Neural cell (in vitro differentiated cells): ENCODE measurements around the gene KCNMB4. TPM values are rescaled to one million over a fixed set of nuclear protein-coding genes. Genes with fewer than 3 reads are reported as not detected.

Experiments used
- H2AFZ ChIP-seq: fragments of 200-600, 300-800 bp; sonication (generic), shearing (Covaris generic); 2 replicates; pipeline ENCODE4 v1.6.0; 2014; ENCODE audit warnings: low read depth, mild to moderate bottlenecking, antibody characterized with exemption, low read length, moderate library complexity
- H3F3A ChIP-seq: fragments of 200-600 bp; shearing (Covaris generic); 2 replicates; pipeline ENCODE4 v1.6.1; 2016; ENCODE audit warnings: mild to moderate bottlenecking, moderate library complexity, mixed read lengths, antibody characterized with exemption, low read length; ENCODE audit not compliant: insufficient read depth, poor library complexity, severe bottlenecking
- H3K27ac ChIP-seq: fragments of 200-600, 300-800 bp; sonication (generic), shearing (Covaris generic); 2 replicates; pipeline ENCODE4 v1.5.1; 2014; ENCODE audit warnings: mild to moderate bottlenecking, low read length, moderate library complexity
- H3K27me3 ChIP-seq: fragments of 300-800, 200-600 bp; sonication (generic), shearing (Covaris generic); 2 replicates; pipeline ENCODE4 v1.6.0; 2014; ENCODE audit warnings: mild to moderate bottlenecking, low read depth, low read length, moderate library complexity; ENCODE audit not compliant: insufficient read depth
- H3K36me3 ChIP-seq: fragments of 300-800, 200-600 bp; sonication (generic), shearing (Covaris generic); 2 replicates; pipeline ENCODE4 v1.5.1; 2014; ENCODE audit warnings: mild to moderate bottlenecking, antibody characterized with exemption, low read length, moderate library complexity; ENCODE audit not compliant: insufficient read depth
- H3K4me2 ChIP-seq: fragments of 300-800, 200-600 bp; sonication (generic), shearing (Covaris generic); 2 replicates; pipeline ENCODE4 v1.6.0; 2014; ENCODE audit warnings: mild to moderate bottlenecking, low read length
- H3K4me3 ChIP-seq: fragments of 300-800, 200-600 bp; sonication (generic), shearing (Covaris generic); 2 replicates; pipeline ENCODE4 v1.5.1; 2014; ENCODE audit warnings: mild to moderate bottlenecking, low read length, moderate library complexity
- H3K79me2 ChIP-seq: fragments of 200-600 bp; shearing (Covaris generic); replicated peaks from 2 replicates; pipeline ENCODE4 v1.6.0; 2014; ENCODE audit warnings: mild to moderate bottlenecking, low read length, moderate library complexity; ENCODE audit not compliant: insufficient read depth
- H3K9ac ChIP-seq: fragments of 300-800, 200-600 bp; sonication (generic), shearing (Covaris generic); 2 replicates; pipeline ENCODE4 v1.6.1; 2016; ENCODE audit warnings: mild to moderate bottlenecking, low read length, mixed read lengths
- H3K9me2 ChIP-seq: fragments of 200-600 bp; shearing (Covaris generic); 2 replicates; pipeline ENCODE4 v1.6.1; 2016; ENCODE audit warnings: mild to moderate bottlenecking, low read length, mixed read lengths; ENCODE audit not compliant: insufficient read depth
- H3K9me3 ChIP-seq: fragments of 200-600, 300-800 bp; sonication (generic), shearing (Covaris generic); 2 replicates; pipeline ENCODE4 v1.6.1; 2016; ENCODE audit warnings: mild to moderate bottlenecking, mixed run types, low read length, moderate library complexity, mixed read lengths
- H4K20me1 ChIP-seq: fragments of 200-600 bp; shearing (Covaris generic); 2 replicates; pipeline ENCODE4 v1.6.1; 2016; ENCODE audit warnings: mild to moderate bottlenecking, mixed run types; ENCODE audit not compliant: insufficient read depth
- POLR2AphosphoS5 ChIP-seq: IDR thresholded peaks from 2 replicates; pipeline ENCODE4 v1.6.1; 2012
- polyA plus RNA-seq: library from polyadenylated mRNA; depleted of rRNA; stranded (reverse); fragments of >200 nt; gene quantifications from 2 replicates; pipeline ENCODE4 v1.2.3, GENCODE V29; 2014
- small RNA-seq, 3 experiments: library from RNA; depleted of rRNA; stranded (forward); fragments of <200 nt; gene quantifications; one replicate each; pipeline ENCODE3, GENCODE V24; 2012

Gene KCNMB4
- polyA plus RNA-seq, 1 donor from 2014 or later = 26.4 TPM

DNA sequence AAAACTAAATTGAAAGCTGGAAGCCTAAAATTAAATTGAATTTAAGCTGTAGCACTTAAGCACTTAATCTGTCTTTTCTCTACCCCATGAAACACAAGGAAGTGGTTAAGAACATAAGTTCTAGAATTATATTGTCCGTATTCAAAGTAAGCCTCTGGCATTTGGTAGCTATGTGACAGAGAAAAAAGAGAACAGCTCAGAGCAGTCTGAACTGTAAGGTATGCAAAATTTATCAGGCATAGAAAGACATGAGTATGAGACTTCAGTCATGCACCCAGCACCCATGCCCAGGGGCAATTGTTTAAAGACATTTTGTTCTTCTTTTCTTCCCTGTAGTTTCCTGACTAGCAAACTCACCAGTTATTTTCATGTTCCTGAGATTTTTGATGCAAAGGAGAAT, 116.7 kb downstream of the KCNMB4 start:
- no peaks in the 10 kb centered on the region for H3F3A ChIP-seq
- no peaks in the 10 kb centered on the region for H3K9me3 ChIP-seq
- H3K27me3 ChIP-seq = no peaks in the 10 kb centered on the region
- no peak overlapping the region for H3K4me2 ChIP-seq
- no peaks in the 10 kb centered on the region for H3K36me3 ChIP-seq
- H3K4me3 ChIP-seq = no peak overlapping the region
- H3K9ac ChIP-seq = no peak overlapping the region
- H3K79me2 ChIP-seq = no peaks in the 10 kb centered on the region
- H3K27ac ChIP-seq = no peak overlapping the region
- H3K9me2 ChIP-seq = no peaks in the 10 kb centered on the region
- H4K20me1 ChIP-seq = no peaks in the 10 kb centered on the region
- H2AFZ ChIP-seq = no peak overlapping the region
- no peak for TF ChIP-seq POLR2AphosphoS5

Small RNAs within 50 kb of the gene (small RNA-seq; reads per million reads assigned to genes)
- gene RNU4-65P = 0 reads per million in 3 experiments

Other genes starting within 250 kb of the KCNMB4 start
- gene CNOT2, start 122.9 kb upstream of the KCNMB4 start, polyA plus RNA-seq = 144 and 158 TPM in 2 replicates